Measurements from ENCODE around the gene CFAP43.

CFAP43 gene

GRCh38 chr10:104103956-104104355, 128.2 kb downstream of the CFAP43 start:
- Histone ChIP-seq H4K20me1 (no peaks in the 10 kb centered on the region), H3K4me2 (no peak overlapping the region), H3K27me3 (no peaks in the 10 kb centered on the region), H3K27ac (no peak overlapping the region), H3K9me3 (no peaks in the 10 kb centered on the region), H3K4me1 (no peaks in the 10 kb centered on the region), H3K9ac (no peak overlapping the region), H3K4me3 (no peak overlapping the region), H3K36me3 (no peaks in the 10 kb centered on the region)
- no peak for TF ChIP-seq Cebpa-rat (IDR thresholded peaks at IDR 0.05)

GRCh38 chr10:104101902-104102301, 130.3 kb downstream of the CFAP43 start:
- TF ChIP-seq Cebpa-rat (IDR thresholded peaks at IDR 0.05) = no peak
- Histone ChIP-seq H3K4me3 (no peak overlapping the region), H3K27ac (no peak overlapping the region), H3K4me1 (no peaks in the 10 kb centered on the region), H3K36me3 (no peaks in the 10 kb centered on the region), H3K9me3 (peaks cover 7% of the 10 kb centered on the region), H3K27me3 (no peaks in the 10 kb centered on the region), H3K9ac (no peak overlapping the region), H3K4me2 (no peak overlapping the region), H4K20me1 (no peaks in the 10 kb centered on the region)

GRCh38 chr10:104100795-104101194, 131.4 kb downstream of the CFAP43 start:
- Histone ChIP-seq H3K4me1 (no peaks in the 10 kb centered on the region), H3K9ac (no peak overlapping the region)

GRCh38 chr10:104099941-104100340, 132.2 kb downstream of the CFAP43 start:
- H3K27ac ChIP-seq = no peak overlapping the region
- no peaks in the 10 kb centered on the region for H3K27me3 ChIP-seq
- H3K4me2 ChIP-seq = no peak overlapping the region
- TF ChIP-seq Cebpa-rat (IDR thresholded peaks at IDR 0.05) = no peak
- H3K36me3 ChIP-seq = no peaks in the 10 kb centered on the region
- H3K4me1 ChIP-seq = no peaks in the 10 kb centered on the region
- H3K9me3 ChIP-seq = peaks cover 11% of the 10 kb centered on the region
- no peaks in the 10 kb centered on the region for H4K20me1 ChIP-seq
- no peak overlapping the region for H3K4me3 ChIP-seq
- H3K9ac ChIP-seq = no peak overlapping the region

More at GRCh38 chr10:104100795-104101194, 131.4 kb downstream of the CFAP43 start:
- H3K4me3 ChIP-seq = no peak overlapping the region
- H3K9me3 ChIP-seq = peaks cover 11% of the 10 kb centered on the region
- no peaks in the 10 kb centered on the region for H3K36me3 ChIP-seq
- H4K20me1 ChIP-seq = no peaks in the 10 kb centered on the region
- TF ChIP-seq Cebpa-rat (IDR thresholded peaks at IDR 0.05) = no peak
- H3K27me3 ChIP-seq = no peaks in the 10 kb centered on the region
- no peak overlapping the region for H3K4me2 ChIP-seq
- no peak overlapping the region for H3K27ac ChIP-seq

GRCh38 chr10:104099269-104099668, 132.9 kb downstream of the CFAP43 start:
- Histone ChIP-seq H4K20me1 (no peaks in the 10 kb centered on the region), H3K9me3 (peaks cover 11% of the 10 kb centered on the region), H3K27me3 (no peaks in the 10 kb centered on the region), H3K4me1 (no peaks in the 10 kb centered on the region), H3K4me2 (no peak overlapping the region), H3K9ac (no peak overlapping the region), H3K36me3 (no peaks in the 10 kb centered on the region), H3K4me3 (no peak overlapping the region), H3K27ac (no peak overlapping the region)
- TF ChIP-seq Cebpa-rat (IDR thresholded peaks at IDR 0.05) = no peak

GRCh38 chr10:104098358-104098925, 133.7 kb downstream of the CFAP43 start:
- no peak for TF ChIP-seq Cebpa-rat (IDR thresholded peaks at IDR 0.05)
- H3K4me2 ChIP-seq = no peak overlapping the region
- no peak overlapping the region for H3K9ac ChIP-seq
- H3K4me1 ChIP-seq = no peaks in the 10 kb centered on the region
- no peaks in the 10 kb centered on the region for H3K27me3 ChIP-seq
- no peaks in the 10 kb centered on the region for H3K36me3 ChIP-seq
- H3K4me3 ChIP-seq = no peak overlapping the region
- H3K9me3 ChIP-seq = peaks cover 11% of the 10 kb centered on the region
- no peak overlapping the region for H3K27ac ChIP-seq
- H4K20me1 ChIP-seq = no peaks in the 10 kb centered on the region

- no peaks in the 10 kb centered on the region for H4K20me1 ChIP-seq
- no peaks in the 10 kb centered on the region for H3K36me3 ChIP-seq
- no peaks in the 10 kb centered on the region for H3K4me1 ChIP-seq
- H3K4me3 ChIP-seq = no peak overlapping the region
- H3K27me3 ChIP-seq = no peaks in the 10 kb centered on the region
- H3K4me2 ChIP-seq = no peak overlapping the region
- no peak overlapping the region for H3K27ac ChIP-seq
- no peak for TF ChIP-seq Cebpa-rat (IDR thresholded peaks at IDR 0.05)
- peaks cover 11% of the 10 kb centered on the region for H3K9me3 ChIP-seq
- no peak overlapping the region for H3K9ac ChIP-seq
Observed at GRCh38 chr10:104096692-104097091, 135.5 kb downstream of the CFAP43 start.

GRCh38 chr10:104092749-104093148, 139.4 kb downstream of the CFAP43 start:
- peaks cover 11% of the 10 kb centered on the region for H3K9me3 ChIP-seq
- H4K20me1 ChIP-seq = no peaks in the 10 kb centered on the region
- no peaks in the 10 kb centered on the region for H3K4me1 ChIP-seq
- H3K4me2 ChIP-seq = no peak overlapping the region
- no peak overlapping the region for H3K9ac ChIP-seq
- no peak overlapping the region for H3K4me3 ChIP-seq
- H3K36me3 ChIP-seq = no peaks in the 10 kb centered on the region
- TF ChIP-seq Cebpa-rat (IDR thresholded peaks at IDR 0.05) = no peak
- H3K27me3 ChIP-seq = no peaks in the 10 kb centered on the region
- no peak overlapping the region for H3K27ac ChIP-seq

GRCh38 chr10:104090611-104091010, 141.6 kb downstream of the CFAP43 start:
- Histone ChIP-seq H3K4me3 (no peak overlapping the region), H3K4me2 (no peak overlapping the region), H3K9ac (no peak overlapping the region), H3K36me3 (no peaks in the 10 kb centered on the region), H3K9me3 (no peaks in the 10 kb centered on the region), H3K27me3 (no peaks in the 10 kb centered on the region), H4K20me1 (no peaks in the 10 kb centered on the region), H3K4me1 (no peaks in the 10 kb centered on the region), H3K27ac (no peak overlapping the region)
- TF ChIP-seq Cebpa-rat (IDR thresholded peaks at IDR 0.05) = no peak

GRCh38 chr10:104089621-104090020, 142.5 kb downstream of the CFAP43 start:
- H3K27me3 ChIP-seq = no peaks in the 10 kb centered on the region

GRCh38 chr10:104088239-104088638, 143.9 kb downstream of the CFAP43 start:
- no peaks in the 10 kb centered on the region for H3K36me3 ChIP-seq

More at GRCh38 chr10:104089621-104090020, 142.5 kb downstream of the CFAP43 start:
- Histone ChIP-seq H3K27ac (no peak overlapping the region), H4K20me1 (no peaks in the 10 kb centered on the region), H3K9ac (no peak overlapping the region), H3K4me1 (no peaks in the 10 kb centered on the region), H3K36me3 (no peaks in the 10 kb centered on the region), H3K4me3 (no peak overlapping the region), H3K4me2 (no peak overlapping the region), H3K9me3 (no peaks in the 10 kb centered on the region)
- TF ChIP-seq Cebpa-rat (IDR thresholded peaks at IDR 0.05) = no peak

More at GRCh38 chr10:104088239-104088638, 143.9 kb downstream of the CFAP43 start:
- Histone ChIP-seq H3K27me3 (no peaks in the 10 kb centered on the region), H3K9me3 (no peaks in the 10 kb centered on the region), H3K9ac (no peak overlapping the region), H3K4me3 (no peak overlapping the region), H4K20me1 (no peaks in the 10 kb centered on the region), H3K4me1 (no peaks in the 10 kb centered on the region), H3K4me2 (no peak overlapping the region), H3K27ac (no peak overlapping the region)
- TF ChIP-seq Cebpa-rat (IDR thresholded peaks at IDR 0.05) = no peak
